Fibroblast of lung (primary cell): Measurements from ENCODE around the gene RYR2. TPM values are rescaled to one million over a fixed set of nuclear protein-coding genes. Genes with fewer than 3 reads are reported as not detected.

Experiments
- DNase-seq, 2 donors: peaks; one replicate each; pipeline versions ENCODE4 v3.0.0 to v3.0.0-alpha.2; 2010; ENCODE audit warnings: low read depth in 2 of 2
- H2AFZ ChIP-seq: 2 replicates; pipeline ENCODE4 v1.5.1; 2012; ENCODE audit warnings: low read length, control low read depth, inconsistent platforms
- H3K27ac ChIP-seq: 2 replicates; pipeline ENCODE4 v1.5.1; 2011; ENCODE audit warnings: low read length, control low read depth; ENCODE audit not compliant: insufficient read depth
- H3K27me3 ChIP-seq: 2 replicates; pipeline ENCODE4 v1.5.1; 2011; ENCODE audit warnings: mild to moderate bottlenecking, low read length; ENCODE audit not compliant: control insufficient read depth, insufficient read depth
- H3K36me3 ChIP-seq: 2 replicates; pipeline ENCODE4 v1.5.1; 2011; ENCODE audit warnings: low read length; ENCODE audit not compliant: control insufficient read depth, insufficient read depth
- H3K4me1 ChIP-seq: 2 replicates; pipeline ENCODE4 v1.5.1; 2011; ENCODE audit warnings: low read length; ENCODE audit not compliant: control insufficient read depth, insufficient read depth; ENCODE audit errors: extremely low read depth
- H3K4me2 ChIP-seq: 2 replicates; pipeline ENCODE4 v1.5.1; 2011; ENCODE audit warnings: low read length, control low read depth; ENCODE audit not compliant: insufficient read depth; ENCODE audit errors: extremely low read depth
- H3K4me3 ChIP-seq, 4 experiments: fragments of 200-600 bp in 1 of 4; sonication (generic) in 1 of 4; replicated peaks in 1 of 4; 2 replicates each; pipeline ENCODE4 v1.5.1; 2011 to 2016; ENCODE audit warnings: low read length in 4 of 4, low read depth in 3 of 4, mild to moderate bottlenecking in 3 of 4, control low read depth in 2 of 4, inconsistent platforms in 1 of 4, mixed read lengths in 1 of 4; ENCODE audit not compliant: insufficient read depth in 1 of 4; ENCODE audit errors: control extremely low read depth in 1 of 4
- H3K79me2 ChIP-seq: 2 replicates; pipeline ENCODE4 v1.5.1; 2012; ENCODE audit warnings: mild to moderate bottlenecking, low read length, inconsistent platforms; ENCODE audit not compliant: control insufficient read depth, insufficient read depth
- H3K9ac ChIP-seq: 2 replicates; pipeline ENCODE4 v1.5.1; 2011; ENCODE audit warnings: mild to moderate bottlenecking, low read length, control low read depth; ENCODE audit not compliant: insufficient read depth
- H3K9me3 ChIP-seq: 2 replicates; pipeline ENCODE4 v1.5.1; 2012; ENCODE audit warnings: low read depth, low read length; ENCODE audit not compliant: control insufficient read depth, insufficient read depth
- H4K20me1 ChIP-seq: 2 replicates; pipeline ENCODE4 v1.5.1; 2011; ENCODE audit warnings: low read length; ENCODE audit not compliant: control insufficient read depth, insufficient read depth; ENCODE audit errors: extremely low read depth
- CTCF ChIP-seq, 2 donors: IDR thresholded peaks in 1 of 2; conservative IDR thresholded peaks in 1 of 2; 1 replicate in 1 of 2; 2 replicates in 1 of 2; pipeline ENCODE4 v1.5.1; 2011 to 2012; ENCODE audit warnings: low read length in 2 of 2, control low read depth in 1 of 2, inconsistent platforms in 1 of 2, low read depth in 1 of 2, mild to moderate bottlenecking in 1 of 2
- EZH2 ChIP-seq: IDR thresholded peaks from 2 replicates; pipeline ENCODE4 v1.5.1; 2012; ENCODE audit warnings: low read length, control low read depth, mild to moderate bottlenecking; ENCODE audit errors: missing control alignments
- polyA plus RNA-seq, 2 donors: library from polyadenylated mRNA; depleted of rRNA in 1 of 2; stranded (reverse) in 1 of 2; unstranded in 1 of 2; fragments of >200 nt; gene quantifications; 2 replicates each; pipeline ENCODE4 v1.2.1, GENCODE V29; 2011 to 2012; ENCODE audit warnings: missing spikeins in 1 of 2
- total RNA-seq: library from RNA; depleted of rRNA; stranded (reverse); fragments of >200 nt; gene quantifications from 2 replicates; pipeline ENCODE4 v1.2.1, GENCODE V29; 2014

The RYR2 gene
- total and polyA plus RNA-seq, 2 donors (not counting 1 experiment from before 2014, with no cell fraction given), result 0.06 to 0.17 TPM

GRCh38 chr1:236997361-236997760, 44.6 kb upstream of the RYR2 start:
- Histone ChIP-seq H3K36me3 (no peaks in the 10 kb centered on the region), H3K4me2 (no peak overlapping the region), H3K27ac (no peak overlapping the region), H3K4me3 (no peak overlapping the region), H3K27me3 (no peaks in the 10 kb centered on the region), H4K20me1 (no peaks in the 10 kb centered on the region), H3K9ac (no peak overlapping the region), H3K9me3 (no peaks in the 10 kb centered on the region), H2AFZ (no peak overlapping the region), H3K4me1 (no peaks in the 10 kb centered on the region), H3K79me2 (no peaks in the 10 kb centered on the region)
- TF ChIP-seq EZH2, result no peak
- TF ChIP-seq CTCF (conservative IDR thresholded peaks at IDR 0.05 in 1 of 2, IDR thresholded peaks at IDR 0.05 in 1 of 2; ENCODE audit: low read depth in 1 of 2, low read length in 2 of 2), result no peak
- no peak for DNase-seq

- Histone ChIP-seq H3K4me1 (no peaks in the 10 kb centered on the region), H3K79me2 (no peaks in the 10 kb centered on the region), H3K36me3 (no peaks in the 10 kb centered on the region), H4K20me1 (no peaks in the 10 kb centered on the region), H3K9ac (no peak overlapping the region), H3K4me2 (no peak overlapping the region), H3K9me3 (no peaks in the 10 kb centered on the region), H3K4me3 (no peak overlapping the region), H2AFZ (no peak overlapping the region), H3K27ac (no peak overlapping the region), H3K27me3 (no peaks in the 10 kb centered on the region)
- DNase-seq, result no peak
- TF ChIP-seq CTCF (conservative IDR thresholded peaks at IDR 0.05 in 1 of 2, IDR thresholded peaks at IDR 0.05 in 1 of 2; ENCODE audit: low read depth in 1 of 2, low read length in 2 of 2) (no peak), EZH2 (no peak)
Observed at GRCh38 chr1:236997882-236998281, 44.1 kb upstream of the RYR2 start.

DNA sequence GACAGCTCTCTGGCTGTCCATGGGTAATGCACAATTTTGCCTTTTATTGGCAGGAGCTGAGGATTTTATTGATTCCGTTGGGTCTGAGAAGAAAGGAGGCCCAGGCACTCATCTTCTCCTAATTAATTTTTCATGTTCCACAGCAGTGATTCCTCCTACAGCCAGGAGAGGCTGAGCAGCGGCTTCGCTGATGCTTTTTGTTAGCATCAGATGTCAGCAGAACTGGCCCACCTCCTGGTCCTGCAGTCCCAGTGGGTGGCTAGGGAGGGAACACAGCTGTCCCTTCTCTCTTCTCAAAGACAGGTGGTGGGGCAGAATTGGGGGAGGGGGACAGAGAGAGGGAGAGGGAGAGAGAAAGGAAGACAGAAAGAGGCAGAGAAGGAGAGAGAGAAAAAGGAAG, 43.4 kb upstream of the RYR2 start:
- Histone ChIP-seq H3K9ac (no peak overlapping the region), H3K27me3 (no peaks in the 10 kb centered on the region), H3K4me2 (no peak overlapping the region), H3K27ac (no peak overlapping the region), H2AFZ (no peak overlapping the region), H3K9me3 (no peaks in the 10 kb centered on the region), H3K4me3 (no peak overlapping the region), H3K4me1 (no peaks in the 10 kb centered on the region), H3K79me2 (no peaks in the 10 kb centered on the region), H3K36me3 (no peaks in the 10 kb centered on the region), H4K20me1 (no peaks in the 10 kb centered on the region)
- TF ChIP-seq EZH2 (no peak), CTCF (conservative IDR thresholded peaks at IDR 0.05 in 1 of 2, IDR thresholded peaks at IDR 0.05 in 1 of 2; ENCODE audit: low read depth in 1 of 2, low read length in 2 of 2) (no peak)
- no peak for DNase-seq
